Measurements from ENCODE around the gene DMD.

- TF ChIP-seq, protein P1, sequence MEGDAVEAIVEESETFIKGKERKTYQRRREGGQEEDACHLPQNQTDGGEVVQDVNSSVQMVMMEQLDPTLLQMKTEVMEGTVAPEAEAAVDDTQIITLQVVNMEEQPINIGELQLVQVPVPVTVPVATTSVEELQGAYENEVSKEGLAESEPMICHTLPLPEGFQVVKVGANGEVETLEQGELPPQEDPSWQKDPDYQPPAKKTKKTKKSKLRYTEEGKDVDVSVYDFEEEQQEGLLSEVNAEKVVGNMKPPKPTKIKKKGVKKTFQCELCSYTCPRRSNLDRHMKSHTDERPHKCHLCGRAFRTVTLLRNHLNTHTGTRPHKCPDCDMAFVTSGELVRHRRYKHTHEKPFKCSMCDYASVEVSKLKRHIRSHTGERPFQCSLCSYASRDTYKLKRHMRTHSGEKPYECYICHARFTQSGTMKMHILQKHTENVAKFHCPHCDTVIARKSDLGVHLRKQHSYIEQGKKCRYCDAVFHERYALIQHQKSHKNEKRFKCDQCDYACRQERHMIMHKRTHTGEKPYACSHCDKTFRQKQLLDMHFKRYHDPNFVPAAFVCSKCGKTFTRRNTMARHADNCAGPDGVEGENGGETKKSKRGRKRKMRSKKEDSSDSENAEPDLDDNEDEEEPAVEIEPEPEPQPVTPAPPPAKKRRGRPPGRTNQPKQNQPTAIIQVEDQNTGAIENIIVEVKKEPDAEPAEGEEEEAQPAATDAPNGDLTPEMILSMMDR (IDR thresholded peaks at IDR 0.05): no peak
- TF ChIP-seq, protein P2, sequence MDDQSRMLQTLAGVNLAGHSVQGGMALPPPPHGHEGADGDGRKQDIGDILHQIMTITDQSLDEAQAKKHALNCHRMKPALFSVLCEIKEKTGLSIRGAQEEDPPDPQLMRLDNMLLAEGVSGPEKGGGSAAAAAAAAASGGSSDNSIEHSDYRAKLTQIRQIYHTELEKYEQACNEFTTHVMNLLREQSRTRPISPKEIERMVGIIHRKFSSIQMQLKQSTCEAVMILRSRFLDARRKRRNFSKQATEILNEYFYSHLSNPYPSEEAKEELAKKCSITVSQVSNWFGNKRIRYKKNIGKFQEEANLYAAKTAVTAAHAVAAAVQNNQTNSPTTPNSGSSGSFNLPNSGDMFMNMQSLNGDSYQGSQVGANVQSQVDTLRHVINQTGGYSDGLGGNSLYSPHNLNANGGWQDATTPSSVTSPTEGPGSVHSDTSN (IDR thresholded peaks at IDR 0.05): no peak
- TF ChIP-seq POLR2A (IDR thresholded peaks at IDR 0.05; ENCODE audit: low read length): no peak
- TF ChIP-seq FOSB (CRISPR knock-in tag; IDR thresholded peaks at IDR 0.05): no peak
- TF ChIP-seq BCL3 (IDR thresholded peaks at IDR 0.05): no peak
Observed at GRCh38 chrX:31705816-31706215, 1505.5 kb downstream of the DMD start.

Measured in A549 (cell line).